HuH-7.5 (cell line): ENCODE data around the gene ATP1A3.
"Not testable (repeated sequence)": the region's sequence is repeated elsewhere in the genome, so short reads cannot be mapped to it uniquely, and the experiment has no call there.

ENCODE experiments used
- DNase-seq: peaks from one replicate; pipeline ENCODE4 v3.0.0; 2011; ENCODE audit warnings: low spot score

Gene ATP1A3

DNA sequence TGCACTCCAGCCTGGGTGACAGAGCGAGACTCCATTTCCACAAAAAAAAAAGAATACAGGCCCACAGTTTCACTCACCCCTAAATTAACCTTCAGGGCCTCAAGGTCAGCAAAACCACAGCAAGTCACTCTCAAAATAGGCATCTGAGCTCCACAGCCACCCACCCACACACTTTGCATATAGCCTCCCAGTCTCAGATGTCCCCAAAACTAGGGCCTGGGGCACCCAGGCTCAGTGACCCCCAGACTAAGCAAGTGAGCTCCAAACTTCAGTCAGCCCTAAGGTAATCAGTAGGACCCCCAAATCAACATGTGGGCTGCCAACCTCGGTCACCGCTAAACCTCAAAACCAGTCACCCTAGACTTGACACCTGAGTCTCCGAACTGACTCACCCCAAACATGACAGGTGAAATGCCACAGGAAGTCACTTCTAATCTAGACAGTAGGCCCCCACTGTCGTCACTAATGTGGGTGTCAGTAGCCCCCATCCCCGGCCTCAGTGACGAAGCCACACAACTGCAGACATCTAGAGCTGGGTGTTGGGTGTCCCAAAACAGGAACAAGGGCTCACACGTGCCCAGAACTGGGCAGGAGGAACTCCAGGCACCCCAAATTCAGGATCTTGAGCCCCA is 48.8 kb downstream of the ATP1A3 start:
- no peak for DNase-seq

DNA sequence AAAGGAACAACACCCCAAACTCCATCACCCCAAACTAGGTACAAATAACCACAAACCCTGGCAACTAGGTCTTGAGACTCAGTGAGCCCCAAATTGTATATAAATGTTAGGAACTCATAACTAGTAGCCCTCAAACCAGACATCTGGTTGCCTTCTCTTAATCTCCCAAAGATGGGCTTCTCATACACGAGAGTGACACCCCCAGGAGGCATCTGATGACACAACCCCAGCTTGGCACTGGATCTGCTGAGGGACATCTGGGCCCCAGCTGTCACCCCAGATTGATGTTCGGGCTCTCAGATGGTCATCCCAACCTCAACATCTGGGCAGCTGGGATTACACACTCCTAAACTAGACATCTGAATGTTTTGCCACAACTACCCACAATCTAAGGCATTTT is 49.7 kb downstream of the ATP1A3 start:
- no peak for DNase-seq

DNA sequence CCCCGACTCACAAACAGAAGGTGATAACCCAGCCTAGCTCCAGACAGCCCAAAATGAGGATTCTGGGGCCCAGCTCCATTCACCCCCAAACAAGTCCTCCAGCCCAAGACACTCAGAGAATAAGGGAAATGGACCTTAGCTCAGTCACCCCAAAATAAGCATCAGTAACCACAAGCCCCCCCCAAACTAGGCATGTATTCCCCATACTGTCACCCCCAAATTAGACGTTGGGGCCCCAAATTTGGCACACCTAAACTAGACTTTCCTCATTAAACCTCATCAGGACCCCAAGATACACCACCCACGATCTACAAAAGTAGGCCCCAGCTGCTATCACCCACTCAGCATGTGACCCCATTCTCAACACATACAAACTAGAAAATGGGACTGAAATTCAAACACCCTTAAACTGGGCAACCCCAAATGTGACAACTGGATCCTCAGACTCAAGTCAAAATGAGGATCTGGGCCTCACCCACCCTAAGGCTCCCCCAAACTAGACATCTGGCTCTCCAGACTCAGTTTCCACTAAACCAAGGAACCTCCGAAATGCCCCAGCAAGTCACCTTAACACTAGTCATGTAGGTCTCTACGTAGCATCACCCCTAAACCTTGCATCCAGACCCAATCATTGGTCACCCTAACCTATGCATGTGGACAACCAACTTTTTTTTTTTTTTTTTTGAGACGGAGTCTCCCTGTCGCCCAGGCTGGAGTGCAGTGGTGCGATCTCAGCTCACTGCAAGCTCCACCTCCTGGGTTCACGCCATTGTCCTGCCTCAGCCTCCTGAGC is 52.4 kb downstream of the ATP1A3 start:
- DNase-seq, result no peak

DNA sequence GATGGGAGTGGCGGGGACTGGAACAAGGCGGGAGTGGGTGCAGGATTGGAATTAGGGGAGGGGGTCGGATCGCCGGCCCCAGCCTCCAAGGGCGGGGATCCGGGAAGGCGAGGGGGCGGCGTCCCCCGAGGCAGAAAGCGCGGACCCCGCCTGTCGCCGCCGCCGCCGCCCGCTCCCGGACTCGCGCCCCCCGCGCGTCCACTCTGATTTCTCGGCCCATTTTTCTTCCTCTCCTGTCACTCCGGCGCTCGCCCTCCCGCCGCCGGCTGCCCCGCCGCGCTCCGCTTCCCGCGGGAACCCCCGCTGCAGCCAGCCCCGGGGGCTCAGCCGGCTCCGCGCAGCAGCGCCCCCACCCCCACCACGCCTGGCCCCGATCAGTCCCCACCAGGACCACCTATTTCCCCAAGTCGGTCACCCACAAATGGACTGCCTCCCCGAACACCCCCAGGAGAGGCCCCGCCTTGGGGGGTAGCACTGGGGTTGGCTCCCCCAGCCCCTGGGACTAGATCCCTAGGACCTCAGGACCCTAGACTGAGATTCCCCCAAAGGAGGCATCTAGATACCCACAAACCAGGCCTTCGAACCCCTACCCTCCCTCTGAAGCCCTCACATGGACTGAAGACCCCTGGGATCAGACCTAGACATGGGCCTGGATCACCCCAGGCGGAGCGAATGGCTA is 53.2 kb downstream of the ATP1A3 start:
- DNase-seq, result no peak

DNA sequence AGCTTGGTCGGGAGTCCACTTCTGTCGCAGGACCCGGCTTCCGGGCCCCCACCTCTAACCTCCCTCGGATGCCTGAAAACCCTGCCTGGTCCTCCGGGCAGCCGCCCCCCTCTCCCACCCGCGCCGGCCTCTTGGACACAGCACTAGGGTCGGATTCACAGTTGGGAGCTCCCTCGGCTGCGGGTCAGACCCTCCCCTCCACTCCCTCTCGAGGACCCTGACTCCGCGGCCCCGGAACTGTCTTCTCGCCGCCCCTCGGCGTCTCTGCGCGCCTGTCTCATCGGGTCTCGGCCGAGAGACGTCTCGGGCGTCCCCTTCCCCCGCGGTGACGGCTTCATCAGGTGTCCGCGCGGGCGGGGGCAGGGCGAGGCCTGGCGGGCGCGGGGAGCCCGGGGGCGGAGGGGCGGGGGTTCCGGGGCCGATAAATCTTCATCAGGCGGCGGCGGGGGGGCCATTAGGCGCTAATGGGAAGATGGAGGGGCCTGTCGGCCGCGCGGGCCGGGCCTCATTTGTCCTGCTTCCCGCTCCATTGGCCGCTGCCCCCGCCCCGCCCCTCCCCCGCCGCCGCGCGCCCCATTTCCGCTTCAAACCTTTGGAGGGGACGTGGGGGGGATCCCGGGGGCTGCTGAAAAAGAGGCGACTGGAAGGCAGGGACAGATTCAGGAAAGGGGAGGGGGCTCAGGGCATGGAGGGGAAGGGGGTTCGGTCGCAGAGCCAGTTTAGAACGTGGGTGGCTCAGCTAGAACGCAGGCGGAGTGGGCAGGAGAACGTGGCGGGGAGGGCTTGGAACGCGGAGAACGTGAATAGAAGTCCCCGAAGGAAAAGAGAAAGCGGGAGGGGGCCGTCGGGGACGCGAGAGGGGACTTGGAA is 53.9 kb downstream of the ATP1A3 start:
- DNase-seq, result no peak

DNA sequence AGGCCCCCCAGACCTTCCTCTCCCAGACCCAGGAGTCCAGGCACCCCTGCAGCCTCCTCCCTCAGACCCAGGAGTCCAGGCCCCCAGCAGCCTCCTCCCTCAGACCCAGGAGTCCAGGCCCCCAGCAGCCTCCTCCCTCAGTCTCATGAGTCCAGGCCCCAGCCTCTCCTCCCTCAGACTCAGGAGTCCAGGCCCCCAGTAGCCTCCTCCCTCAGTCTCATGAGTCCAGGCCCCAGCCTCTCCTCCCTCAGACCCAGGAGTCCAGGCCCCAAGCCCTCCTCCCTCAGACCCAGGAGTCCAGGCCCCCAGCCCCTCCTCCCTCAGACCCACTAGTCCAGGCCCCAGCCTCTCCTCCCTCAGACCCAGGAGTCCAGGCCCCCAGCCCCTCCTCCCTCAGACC is 54.8 kb downstream of the ATP1A3 start:
- not testable (repeated sequence) for DNase-seq

DNA sequence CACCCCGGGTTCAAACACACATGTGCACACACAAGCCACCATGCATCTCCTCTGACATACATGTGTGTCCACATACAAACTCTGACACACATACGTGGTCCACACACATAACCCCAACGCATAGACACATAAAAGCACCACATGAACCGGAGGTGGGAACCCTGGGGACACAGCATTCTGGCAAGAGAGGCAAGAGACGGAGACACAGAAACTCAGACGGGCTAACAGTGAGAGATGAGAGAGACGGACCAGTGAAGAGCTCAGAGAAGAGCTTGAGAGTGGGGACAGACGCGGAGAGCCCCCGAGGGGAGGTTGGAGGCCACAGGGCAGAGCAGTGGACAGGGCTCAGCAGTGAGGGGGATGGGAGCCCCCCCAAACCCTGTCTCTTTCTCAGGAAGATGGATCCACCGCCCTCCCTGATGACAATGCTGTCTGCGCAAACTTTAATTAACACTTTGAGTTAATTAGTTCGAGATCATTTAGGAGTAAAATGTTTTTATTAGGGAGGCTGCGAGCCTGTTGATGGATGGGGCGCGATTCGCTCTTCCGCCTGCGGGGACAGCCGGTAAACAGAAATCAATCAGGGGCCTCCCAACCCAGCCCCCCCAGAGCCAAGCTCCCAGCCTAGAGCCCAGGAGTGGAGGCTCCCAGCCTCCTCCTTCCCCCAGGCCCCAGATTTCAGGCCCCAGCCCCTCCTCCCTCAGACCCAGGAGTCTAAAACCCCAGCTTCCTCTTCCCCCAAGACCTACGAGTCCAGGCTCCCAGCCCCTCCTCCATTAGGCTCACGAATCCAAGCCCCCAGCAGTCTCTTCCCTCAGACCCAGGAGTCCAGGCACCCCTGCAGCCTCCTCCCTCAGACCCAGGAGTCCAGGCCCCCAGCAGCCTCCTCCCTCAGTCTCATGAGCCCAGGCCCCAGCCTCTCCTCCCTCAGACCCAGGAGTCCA is 56.2 kb downstream of the ATP1A3 start:
- DNase-seq, result no peak

DNA sequence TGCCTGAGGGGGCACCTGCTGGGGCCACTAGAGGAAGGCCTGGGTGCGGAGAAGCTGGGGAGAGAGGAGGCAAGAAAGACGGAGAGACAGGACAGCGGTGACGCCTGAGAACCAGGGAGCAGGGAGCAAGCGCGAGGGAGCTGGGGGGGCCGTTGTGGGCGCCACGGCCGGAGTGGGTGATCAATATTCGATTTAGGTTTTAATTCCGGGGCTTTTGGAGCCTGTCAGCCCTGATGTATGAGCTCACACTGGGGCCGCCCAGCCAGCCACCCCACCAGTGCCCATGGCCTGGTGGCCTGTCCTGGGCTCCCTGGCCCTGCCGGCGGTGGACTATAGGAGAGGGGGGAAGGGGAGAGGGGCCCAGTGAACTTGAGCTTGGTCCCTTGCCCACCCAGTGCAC is 57.1 kb downstream of the ATP1A3 start:
- DNase-seq, result no peak

DNA sequence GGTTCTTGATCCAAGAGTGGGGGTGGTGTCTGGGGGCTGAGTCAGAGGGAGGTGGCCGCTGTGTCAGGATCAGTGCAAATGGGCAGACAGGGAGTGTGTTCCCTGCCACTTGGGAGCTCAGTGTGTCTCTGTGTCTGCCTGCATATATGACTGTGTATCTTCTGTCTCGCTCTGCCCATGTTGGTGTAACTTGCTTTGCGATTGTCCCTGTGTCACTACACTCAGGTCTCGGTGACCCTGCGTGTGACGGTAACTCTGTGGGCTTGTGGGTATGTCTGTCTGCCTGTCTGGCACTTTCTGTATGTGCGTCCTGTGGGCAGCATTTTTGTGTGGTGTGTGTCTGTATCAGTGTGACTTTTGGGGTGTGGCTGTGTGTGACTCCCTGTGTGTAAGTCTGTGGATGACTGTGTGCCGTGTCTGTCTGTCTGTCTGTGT is 57.6 kb downstream of the ATP1A3 start:
- DNase-seq, result no peak

DNA sequence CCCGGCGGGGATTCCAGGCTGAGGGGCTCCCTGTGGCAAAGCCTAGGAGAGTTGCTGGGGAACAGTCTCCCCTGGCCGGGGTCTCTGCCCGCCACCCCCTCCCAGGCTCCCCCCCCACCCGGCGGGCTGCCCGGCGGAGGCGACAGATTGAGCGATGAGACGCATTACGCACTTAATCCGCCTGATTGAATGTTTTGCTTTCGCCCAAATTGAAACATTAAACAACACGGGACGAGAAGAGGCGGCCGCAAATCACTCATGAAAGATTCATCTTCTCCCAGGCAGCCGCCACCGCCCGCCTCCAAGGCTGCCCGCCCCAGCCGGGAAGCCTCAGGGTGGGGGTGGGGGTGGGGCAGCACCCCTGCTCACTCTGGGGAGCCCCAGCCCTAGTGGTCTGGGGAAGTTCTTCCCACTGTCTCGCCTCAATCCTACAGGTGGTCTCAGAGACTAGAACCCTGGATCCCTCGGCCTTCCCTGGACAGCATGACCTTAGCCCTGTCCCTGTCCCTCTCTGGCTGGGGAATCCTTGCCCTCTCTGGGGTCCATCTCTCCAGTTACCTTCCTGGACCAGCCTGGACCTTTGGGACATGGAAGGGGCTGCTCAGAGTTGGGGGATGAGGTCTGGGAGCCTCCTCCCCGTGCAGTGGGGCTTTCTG is 58.1 kb downstream of the ATP1A3 start:
- DNase-seq, result no peak

DNA sequence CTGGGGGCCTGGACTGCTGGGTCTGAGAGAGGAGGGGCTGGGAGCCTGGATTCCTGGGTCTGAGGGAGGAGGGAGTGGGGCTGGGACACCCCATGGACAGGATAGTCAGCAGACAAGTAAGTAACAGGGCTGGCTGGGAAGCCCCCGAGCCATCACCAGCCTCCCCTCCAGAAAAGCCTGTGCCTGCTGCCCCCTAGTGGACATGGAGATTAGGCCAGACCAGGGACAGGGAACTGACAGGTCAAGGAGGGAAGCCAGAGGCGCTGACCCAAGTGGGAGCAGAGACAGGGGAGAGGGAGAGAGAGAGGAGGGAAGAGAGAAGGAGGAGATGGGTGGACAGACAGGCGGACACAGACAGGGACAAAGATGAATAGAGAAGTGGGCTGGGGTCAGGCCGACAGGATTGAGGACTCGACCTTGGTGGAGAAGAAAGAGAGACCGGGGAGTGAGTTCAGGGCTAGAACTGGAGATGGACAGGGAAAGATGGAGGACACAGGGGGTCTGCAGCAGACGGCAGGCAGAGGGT is 59.1 kb downstream of the ATP1A3 start:
- DNase-seq, result peak; percentile 98

DNA sequence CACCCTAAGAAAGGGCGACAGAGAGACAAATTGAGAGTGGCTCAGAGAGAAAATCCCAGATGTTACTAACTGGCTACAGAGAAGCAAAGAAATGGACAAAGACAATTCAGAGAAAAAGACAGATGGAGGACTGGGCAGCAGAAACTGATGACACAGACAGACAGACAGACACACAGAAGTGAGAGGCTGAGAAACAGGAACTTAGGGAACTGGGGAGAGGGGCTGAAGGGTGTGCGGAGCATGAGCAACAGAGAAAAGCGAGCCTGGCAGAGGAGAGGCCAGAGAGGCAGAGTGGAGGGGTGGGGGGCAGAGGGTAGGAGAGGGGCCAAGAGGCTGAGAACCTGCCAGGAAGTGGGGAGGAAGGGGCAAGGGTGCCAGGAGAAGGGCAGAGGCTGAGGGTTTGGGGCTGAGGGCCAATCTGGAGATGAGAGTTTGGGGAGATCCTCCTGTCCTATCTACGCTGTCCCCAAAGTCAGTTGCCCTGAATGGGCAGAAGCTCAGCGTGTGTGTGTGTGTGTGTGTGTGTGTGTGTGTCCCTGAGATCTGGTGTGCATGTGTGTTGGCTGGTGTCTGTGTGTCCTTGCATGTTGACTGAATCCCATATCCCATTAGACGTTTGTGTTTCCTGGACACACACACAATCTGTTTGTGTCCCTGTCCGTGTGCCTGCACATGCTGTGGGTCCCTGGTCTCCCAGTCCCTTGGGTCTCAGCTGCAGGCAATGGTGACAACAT is 60.2 kb downstream of the ATP1A3 start:
- no peak for DNase-seq

DNA sequence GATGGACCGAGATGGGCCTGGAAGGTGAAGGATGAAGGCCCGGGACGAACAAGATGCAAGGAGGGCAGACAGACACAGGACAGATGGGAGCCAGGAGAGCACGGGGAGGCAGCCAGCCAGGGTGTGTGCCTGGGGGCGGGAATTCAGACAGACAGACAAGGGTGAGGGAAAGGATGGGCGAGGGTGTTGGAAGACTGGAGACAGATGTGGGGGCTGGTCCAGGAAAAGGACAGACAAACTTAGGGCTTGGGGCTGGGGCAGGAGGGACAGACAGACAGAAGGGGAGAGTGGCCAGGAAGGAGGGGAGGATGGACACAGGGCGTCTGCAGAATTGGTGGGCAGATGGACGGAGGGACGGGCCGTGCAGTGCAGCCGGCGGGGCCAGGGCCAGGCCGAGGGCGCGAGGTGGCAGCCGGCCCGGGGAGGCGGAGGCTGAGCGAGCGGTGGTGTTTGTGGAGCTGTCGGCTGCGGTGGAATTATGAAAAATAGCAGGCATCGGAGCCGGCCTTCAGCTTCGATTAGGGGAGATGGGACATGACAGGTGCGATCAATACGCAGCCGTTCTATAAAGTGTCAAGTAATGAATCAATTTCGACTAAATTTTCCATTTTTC is 61.2 kb downstream of the ATP1A3 start:
- DNase-seq, result no peak

DNA sequence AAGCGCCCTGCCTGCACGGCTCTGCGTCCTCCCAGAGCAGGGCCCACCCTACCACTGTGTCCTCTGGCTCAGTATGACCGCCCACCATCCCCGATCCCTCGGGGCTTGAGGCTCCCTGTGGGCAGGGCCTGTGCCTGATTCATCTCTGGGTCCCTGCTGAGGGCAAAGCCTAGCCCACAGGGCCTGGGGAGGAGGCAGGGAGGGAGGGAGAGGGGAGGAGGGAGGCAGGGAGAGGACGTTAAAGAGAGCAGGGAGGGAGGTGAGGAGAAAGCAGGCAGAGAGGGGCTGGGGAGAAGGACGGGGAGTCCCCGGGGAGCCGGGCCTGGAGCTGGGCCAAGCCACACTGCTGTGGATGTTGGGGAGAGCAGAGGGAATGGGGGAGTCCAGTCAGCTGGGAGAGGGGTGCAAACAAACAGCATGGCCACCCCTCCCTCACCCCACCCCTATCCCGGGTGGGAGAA is 61.7 kb downstream of the ATP1A3 start:
- DNase-seq, result no peak

DNA sequence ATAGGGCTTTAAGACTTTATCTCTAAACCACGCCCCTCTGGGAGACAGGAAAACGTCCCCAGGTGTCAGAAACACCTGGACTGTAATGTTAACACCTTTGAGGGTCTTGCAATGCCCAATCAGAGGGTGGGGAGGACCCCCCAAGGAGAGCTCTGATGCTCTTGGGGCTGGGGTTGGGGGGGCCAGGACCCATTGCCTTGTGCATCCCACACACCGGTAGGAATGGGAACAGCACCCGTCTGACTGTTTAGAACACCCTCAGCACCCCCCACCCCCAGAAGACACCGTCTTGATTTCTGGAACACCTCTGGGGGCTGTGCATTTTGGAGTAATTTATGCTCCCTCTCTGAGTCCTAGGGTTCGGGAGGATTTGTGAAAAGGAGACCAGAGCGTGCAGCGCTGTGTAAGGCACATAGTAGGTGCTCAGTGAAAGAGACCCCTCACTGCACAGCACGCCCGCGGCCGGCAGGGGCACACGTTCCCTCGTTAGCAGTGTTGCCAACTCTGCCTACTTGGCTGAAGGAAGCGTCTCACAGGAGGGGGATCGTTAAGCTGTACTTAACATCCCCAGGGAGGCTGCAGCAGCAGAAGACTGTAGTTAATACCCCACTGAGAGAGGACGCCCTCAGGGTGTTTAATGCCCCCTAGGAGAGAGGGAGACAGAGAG is 63.0 kb downstream of the ATP1A3 start:
- no peak for DNase-seq

DNA sequence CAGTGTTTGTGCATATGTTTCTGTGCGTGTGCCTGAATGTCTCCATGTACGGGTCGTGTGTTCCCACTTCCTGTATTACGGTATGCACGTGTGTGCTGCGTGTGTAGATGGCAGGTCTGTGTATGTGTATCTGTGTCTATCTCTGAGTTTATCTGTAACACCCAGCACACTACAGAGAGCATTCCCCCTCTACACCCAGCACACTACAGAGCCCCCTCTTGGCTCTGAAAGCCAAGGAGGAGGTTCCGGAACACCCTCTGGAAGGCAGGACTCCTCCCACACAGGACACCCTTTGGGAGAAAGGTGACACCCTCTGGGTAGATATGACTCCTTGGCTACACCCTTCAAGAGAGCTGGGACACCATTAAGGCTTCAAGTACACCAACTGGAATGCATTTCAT is 63.7 kb downstream of the ATP1A3 start:
- DNase-seq, result no peak

DNA sequence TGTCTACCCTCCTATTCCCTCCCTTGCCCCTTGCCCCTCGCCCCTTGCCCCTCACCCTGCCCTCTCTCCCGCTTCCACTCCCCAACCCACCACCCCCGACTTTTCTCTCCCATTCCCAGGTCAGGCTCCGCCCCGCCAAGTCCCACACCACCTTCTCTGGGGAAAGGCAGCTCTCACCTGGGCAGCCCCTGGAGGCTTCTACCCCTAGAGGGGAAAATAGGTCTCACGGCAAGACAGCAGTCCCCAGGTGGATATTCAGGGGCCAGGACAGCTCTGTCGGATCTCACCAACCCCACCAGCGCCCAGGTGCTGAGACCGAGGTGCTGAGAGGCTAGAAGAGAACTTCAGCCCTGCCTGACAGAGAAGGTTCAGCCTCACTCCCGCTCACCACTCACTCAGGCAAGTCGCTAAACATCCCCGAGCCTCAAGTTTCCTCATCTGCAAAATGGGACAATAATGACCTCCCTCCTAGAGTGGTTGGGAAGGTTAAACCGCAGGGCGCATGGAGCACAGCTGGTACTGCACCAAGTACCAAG is 64.4 kb downstream of the ATP1A3 start:
- no peak for DNase-seq
